GM19043 (cell line): ENCODE results near the gene MFSD8.
"Not testable (repeated sequence)": the region's sequence is repeated elsewhere in the genome, so short reads cannot be mapped to it uniquely, and the experiment has no call there.

Experiments
- ATAC-seq: cut with Tn5 transposase; IDR thresholded peaks from one replicate; pipeline ENCODE4 v1.9.1; 2021; ENCODE audit warnings: low read depth; ENCODE audit not compliant: unreplicated experiment

MFSD8 gene

DNA sequence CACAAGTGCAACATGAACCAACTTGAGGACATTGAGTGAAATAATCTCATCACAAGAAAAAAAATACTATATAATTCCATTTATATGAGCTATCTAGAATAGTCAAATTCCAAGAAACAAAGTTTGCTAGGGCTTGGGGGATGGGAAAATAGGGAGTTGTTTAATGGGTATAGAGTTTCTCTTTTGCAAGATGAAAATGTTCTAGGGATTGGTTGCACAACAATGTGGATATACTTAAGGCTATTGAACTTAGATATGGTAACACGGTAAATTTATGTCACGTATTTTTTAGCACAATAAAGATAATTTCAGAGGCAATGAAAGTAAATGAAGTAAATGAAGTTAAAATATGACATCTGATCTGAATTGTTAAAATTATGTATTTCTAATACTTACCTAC lies 7.9 kb downstream of the MFSD8 start:
- no peak for ATAC-seq

DNA sequence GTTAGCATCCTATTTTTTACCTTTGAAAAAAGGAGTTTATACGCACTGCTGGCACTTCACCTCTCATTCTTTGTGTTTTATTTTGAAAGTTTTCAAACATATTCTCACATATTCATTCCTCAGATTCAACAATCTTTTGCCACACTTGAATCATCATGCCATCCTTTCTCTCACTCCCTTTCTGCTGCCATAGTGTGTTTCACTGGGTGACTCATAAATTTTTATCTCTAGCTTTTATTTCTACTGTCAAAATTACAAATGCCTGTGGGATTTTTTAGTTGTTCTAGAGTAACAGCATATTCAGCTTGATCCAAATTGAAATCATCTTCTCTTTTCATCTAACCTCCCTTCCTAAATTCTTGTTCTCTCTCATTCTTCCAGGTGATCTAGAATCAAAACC lies 28.0 kb downstream of the MFSD8 start:
- ATAC-seq: no peak

DNA sequence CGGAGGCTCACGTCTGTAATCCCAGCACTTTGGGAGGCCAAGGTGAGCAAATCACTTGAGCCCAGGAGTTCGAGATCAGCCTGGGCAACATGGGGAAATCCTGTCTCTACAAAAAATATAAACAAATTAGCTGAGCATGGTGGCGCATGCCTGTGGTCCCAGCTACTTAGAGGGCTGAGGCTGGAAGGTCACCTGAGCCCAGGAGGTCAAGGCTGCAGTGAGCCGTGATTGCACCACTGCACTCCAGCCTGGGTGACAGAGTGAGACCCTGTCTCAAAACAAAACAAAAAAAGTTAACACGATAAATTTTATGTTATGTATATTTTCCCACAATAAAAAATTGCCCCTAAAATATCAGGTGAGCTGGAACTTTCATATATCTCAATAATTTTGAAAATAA lies 33.1 kb downstream of the MFSD8 start:
- not testable (repeated sequence) for ATAC-seq

GRCh38 chr4:127930175-127930574 lies 34.8 kb downstream of the MFSD8 start:
- no peak for ATAC-seq

- ATAC-seq: not testable (repeated sequence)
These were observed 39.3 kb downstream of the MFSD8 start for GRCh38 chr4:127925720-127926119.

DNA sequence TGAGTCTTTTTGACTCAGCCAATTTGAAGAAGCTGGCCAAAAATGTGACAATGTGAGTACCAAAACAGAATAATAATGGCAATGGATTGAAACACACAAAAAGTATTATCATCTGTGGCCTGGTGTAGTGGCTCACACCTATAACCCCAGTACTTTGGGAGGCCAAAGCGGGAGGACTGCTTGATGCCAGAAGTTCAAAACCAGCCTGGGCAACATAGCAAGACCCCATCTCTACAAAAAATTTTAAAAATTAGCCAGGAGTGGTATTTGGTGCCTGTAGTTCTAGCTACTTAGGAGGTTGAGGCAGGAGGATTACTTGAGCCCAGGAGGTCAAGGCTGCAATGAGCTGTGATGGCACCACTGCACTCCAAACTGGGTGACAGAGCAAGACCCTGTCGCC lies 42.7 kb downstream of the MFSD8 start:
- no peak for ATAC-seq

DNA sequence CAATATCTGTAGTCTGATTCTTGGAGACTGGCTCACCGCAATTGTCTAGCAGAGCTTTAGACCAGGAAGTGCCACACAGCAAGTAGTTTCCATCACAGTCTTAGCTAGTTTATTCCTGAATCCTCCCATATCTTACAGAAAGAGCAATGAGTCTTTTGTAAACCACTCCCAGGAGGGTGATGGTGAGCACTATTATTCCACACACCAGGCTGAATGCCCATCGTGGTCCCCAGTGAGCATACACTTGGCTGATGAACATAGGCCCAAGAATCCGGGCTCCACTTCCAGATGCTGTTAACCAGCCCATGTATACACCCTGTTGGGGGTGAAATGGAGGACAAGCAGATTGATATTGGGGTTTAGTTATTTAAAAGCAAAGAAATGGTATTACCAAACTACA lies 44.5 kb downstream of the MFSD8 start:
- no peak for ATAC-seq

DNA sequence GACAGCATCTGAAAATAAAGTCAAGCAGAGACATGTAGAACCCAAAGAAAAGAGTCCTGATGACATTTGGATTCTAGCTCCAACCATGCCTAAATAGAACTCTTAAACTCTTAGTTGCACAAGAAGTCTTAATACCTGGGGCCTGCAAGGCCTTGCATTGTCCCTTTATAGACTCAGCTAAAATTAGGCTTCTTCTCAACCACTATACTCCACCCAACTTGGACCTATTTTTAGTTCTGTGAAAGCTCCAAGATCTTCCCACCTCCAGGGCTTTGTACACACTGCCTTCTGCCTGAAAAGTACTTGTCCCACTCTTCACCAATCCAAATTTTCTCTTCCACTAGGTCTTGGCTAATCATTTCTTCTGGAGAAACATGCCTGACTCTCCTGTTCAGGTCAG lies 47.8 kb downstream of the MFSD8 start:
- no peak for ATAC-seq

GRCh38 chr4:127916512-127916911 lies 48.5 kb downstream of the MFSD8 start:
- no peak for ATAC-seq

DNA sequence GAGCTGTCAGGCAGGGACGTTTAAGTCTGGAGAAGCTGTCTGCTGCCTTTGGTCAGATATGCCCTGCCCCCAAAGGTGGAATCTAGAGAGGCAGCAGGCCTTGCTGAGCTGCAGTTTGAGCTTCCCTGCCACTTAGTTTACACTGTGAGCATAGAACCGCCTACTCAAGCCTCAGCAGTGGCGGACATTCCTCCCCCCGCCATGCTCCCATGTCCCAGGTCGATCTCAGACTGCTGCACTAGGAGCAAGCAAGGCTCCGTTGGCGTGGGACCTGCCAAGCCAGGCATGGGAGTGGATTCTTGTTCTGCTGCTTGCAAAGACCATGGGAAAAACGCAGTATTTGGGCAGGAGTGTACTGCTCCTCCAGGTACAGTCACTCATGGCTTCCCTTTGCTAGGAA lies 59.9 kb downstream of the MFSD8 start:
- no peak for ATAC-seq

DNA sequence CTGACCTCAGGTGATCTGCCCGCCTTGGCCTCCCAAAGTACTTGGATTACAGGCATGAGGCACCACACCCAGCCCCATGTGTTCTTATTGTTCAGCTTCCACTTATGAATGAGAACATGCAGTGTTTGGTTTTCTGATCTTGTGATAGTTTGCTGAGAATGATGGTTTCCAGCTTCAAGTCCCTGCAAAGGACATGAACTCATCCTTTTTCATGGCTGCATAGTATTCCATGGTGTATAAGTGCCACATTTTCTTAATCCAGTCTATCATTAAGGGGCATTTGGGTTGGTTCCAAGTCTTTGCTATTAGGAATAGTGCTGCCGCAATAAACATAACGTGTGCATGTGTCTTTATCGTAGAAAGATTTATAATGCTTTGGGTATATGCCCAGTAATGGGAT lies 65.3 kb downstream of the MFSD8 start:
- not testable (repeated sequence) for ATAC-seq

GRCh38 chr4:127896528-127896927 lies 68.4 kb downstream of the MFSD8 start:
- no peak for ATAC-seq

DNA sequence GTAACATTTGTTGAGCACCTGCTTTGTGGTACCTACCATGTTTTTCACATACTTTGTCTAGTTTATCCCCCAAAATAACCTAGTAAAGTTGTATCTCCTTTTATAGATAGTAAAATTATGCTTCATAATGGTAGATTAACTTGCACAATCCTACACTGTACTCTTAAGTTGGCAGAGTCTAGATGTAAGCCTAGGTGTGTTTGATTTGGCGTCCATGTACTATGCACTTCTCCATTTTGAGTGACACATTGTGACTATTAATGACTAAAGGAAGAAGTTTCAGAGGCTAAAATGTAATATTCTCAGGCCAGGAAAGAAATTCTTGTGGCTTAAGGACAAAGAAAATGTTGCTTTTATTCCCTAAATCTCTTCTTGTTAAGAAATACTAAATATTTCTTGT lies 68.9 kb downstream of the MFSD8 start:
- no peak for ATAC-seq

DNA sequence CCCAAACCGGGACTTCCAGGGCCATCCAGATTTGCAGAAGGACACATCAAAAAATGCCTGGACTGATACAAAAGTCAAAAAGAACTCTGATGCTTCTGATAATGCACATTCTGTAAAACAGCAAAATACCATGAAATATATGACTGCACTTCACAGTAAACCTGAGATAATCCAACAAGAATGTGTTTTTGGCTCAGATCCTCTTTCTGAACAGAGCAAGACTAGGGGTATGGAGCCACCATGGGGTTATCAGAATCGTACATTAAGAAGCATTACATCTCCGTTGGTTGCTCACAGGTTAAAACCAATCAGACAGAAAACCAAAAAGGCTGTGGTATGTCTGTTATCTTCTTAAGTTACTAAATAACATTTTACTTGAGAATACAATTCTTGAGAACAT lies 75.1 kb downstream of the MFSD8 start:
- no peak for ATAC-seq

GRCh38 chr4:127888559-127888958 lies 76.4 kb downstream of the MFSD8 start:
- no peak for ATAC-seq

- peak; percentile 33 for ATAC-seq
These were observed 83.5 kb downstream of the MFSD8 start for GRCh38 chr4:127881563-127881864.

- peak; percentile 94 for ATAC-seq
These were observed 84.0 kb downstream of the MFSD8 start, which contains the start of gene PLK4 for GRCh38 chr4:127880763-127881562. Gene PLK4 (plus strand): TSS chr4:127880893. CDS start chr4:127881135, 242 bp downstream.

DNA sequence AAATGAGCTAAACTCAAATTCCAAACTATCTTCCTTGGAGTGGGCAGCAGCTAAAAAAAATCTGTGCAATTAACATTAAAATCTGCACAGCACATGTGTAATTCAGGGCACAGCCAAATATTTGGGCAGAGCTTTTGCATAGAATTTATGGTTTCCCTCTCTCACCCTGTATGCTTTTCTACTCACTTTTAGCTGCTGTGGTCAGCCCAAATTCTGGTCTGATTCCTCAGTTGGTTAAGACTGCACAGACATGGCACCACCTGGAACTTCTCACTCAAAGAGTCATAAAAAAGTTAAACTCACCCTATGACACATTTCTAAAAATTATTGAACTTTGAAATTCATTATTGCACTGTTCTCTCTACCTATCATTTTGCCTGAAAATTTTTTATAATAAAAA lies 89.2 kb downstream of the MFSD8 start:
- ATAC-seq: no peak

- no peak for ATAC-seq
These were observed 94.3 kb downstream of the MFSD8 start for GRCh38 chr4:127870688-127871087.

- ATAC-seq: no peak
These were observed 94.7 kb downstream of the MFSD8 start for GRCh38 chr4:127870281-127870680.

- ATAC-seq: no peak
These were observed 96.8 kb downstream of the MFSD8 start for GRCh38 chr4:127868196-127868595.
